GM12878 (cell line): ENCODE results near the gene PITX1. TPM values are rescaled to one million over a fixed set of nuclear protein-coding genes. Genes with fewer than 3 reads are reported as not detected.

Experiments used
- ATAC-seq: fragments of 200-7000 bp; cut with Tn5 transposase; 3 replicates; pipeline ENCODE4 v1.9.1; 2020; ENCODE audit warnings: mild to moderate bottlenecking, moderate library complexity
- BruUV-seq: library from RNA; stranded (reverse); fragments of 400-500 nt; replicated peaks from 2 replicates; lab custom pipeline; 2021; lab: Mats Ljungman, UMichigan
- CTCF ChIA-PET: fragments of 300-600 bp; sonication (Branson Sonifier 250); formaldehyde crosslinking; extraction: SDS; loops from one replicate; lab custom pipeline; 2021; ENCODE audit warnings: inconsistent platforms; lab: Yijun Ruan, JAX
- POLR2A ChIA-PET: fragments of 350-600 bp; formaldehyde crosslinking; extraction: SDS; loops from one replicate; lab custom pipeline; 2021; ENCODE audit warnings: inconsistent platforms; lab: Charles Lee
- RAD21 ChIA-PET: fragments of 300-600 bp; sonication (Branson Sonifier 250); formaldehyde crosslinking; loops from one replicate; lab custom pipeline; 2023; ENCODE audit warnings: antibody characterized with exemption; ENCODE audit not compliant: unreplicated experiment; lab: Charles Lee
- SMC1A ChIA-PET: fragments of 300-600 bp; sonication (Branson Sonifier 250); formaldehyde crosslinking; loops from one replicate; lab custom pipeline; 2023; ENCODE audit not compliant: unreplicated experiment, uncharacterized antibody; lab: Charles Lee
- DNase-seq: peaks from one replicate; pipeline ENCODE4 v3.0.0-alpha.2; 2011; ENCODE audit warnings: low read depth, low spot score
- FAIRE-seq: peaks from 3 replicates; lab custom pipeline; 2011; peaks lifted over from hg19 to GRCh38; lab: Jason Lieb, UNC
- H2AFZ ChIP-seq: 2 replicates; pipeline ENCODE4 v1.6.0; 2011; ENCODE audit warnings: low read depth, low read length, control low read depth; ENCODE audit not compliant: control insufficient read depth
- H3K27ac ChIP-seq: 2 replicates; pipeline ENCODE4 v1.5.1; 2011; ENCODE audit warnings: control low read depth; ENCODE audit not compliant: control insufficient read depth, insufficient read depth
- H3K27me3 ChIP-seq, 2 experiments: replicated peaks in 1 of 2; 2 replicates each; pipeline versions ENCODE4 v1.6.0 to v1.6.1; 2011; ENCODE audit warnings: low read length in 1 of 2; ENCODE audit not compliant: control insufficient read depth in 2 of 2, insufficient read depth in 2 of 2
- H3K36me3 ChIP-seq, 2 experiments: 2 replicates each; pipeline ENCODE4 v1.5.1; 2011; ENCODE audit warnings: low read length in 1 of 2; ENCODE audit not compliant: control insufficient read depth in 2 of 2, insufficient read depth in 2 of 2
- H3K4me1 ChIP-seq: 2 replicates; pipeline ENCODE4 v1.6.1; 2011; ENCODE audit warnings: mild to moderate bottlenecking, low read length, moderate library complexity, mixed read lengths; ENCODE audit not compliant: control insufficient read depth, insufficient read depth
- H3K4me2 ChIP-seq: 2 replicates; pipeline ENCODE4 v1.6.0; 2011; ENCODE audit warnings: control low read depth; ENCODE audit not compliant: control insufficient read depth, insufficient read depth
- H3K4me3 ChIP-seq: fragments of 200-600 bp; sonication (generic); 2 replicates; pipeline ENCODE4 v1.5.1; 2016
- H3K79me2 ChIP-seq: 2 replicates; pipeline ENCODE4 v1.6.0; 2011; ENCODE audit warnings: low read length; ENCODE audit not compliant: control insufficient read depth, insufficient read depth
- H3K9ac ChIP-seq: 2 replicates; pipeline ENCODE4 v1.8.0; 2011; ENCODE audit warnings: low read length, control low read depth, mixed read lengths; ENCODE audit not compliant: control insufficient read depth, insufficient read depth
- H3K9me3 ChIP-seq: replicated peaks from 3 replicates; pipeline ENCODE4 v1.5.1; 2011; ENCODE audit warnings: mild to moderate bottlenecking, low read length; ENCODE audit not compliant: control insufficient read depth, insufficient read depth
- H4K20me1 ChIP-seq: 2 replicates; pipeline ENCODE4 v1.6.0; 2011; ENCODE audit not compliant: control insufficient read depth, insufficient read depth
- ATF7 ChIP-seq: fragments of 450-650 bp; IDR thresholded peaks from 2 replicates; pipeline ENCODE4 v1.6.1; 2016; ENCODE audit warnings: low read depth, mild to moderate bottlenecking
- BRCA1 ChIP-seq: IDR thresholded peaks from 2 replicates; pipeline ENCODE4 v1.6.1; 2011; ENCODE audit warnings: low read depth, low read length, improper control_type of control experiment
- FOXK2 ChIP-seq: fragments of 450-650 bp; IDR thresholded peaks from 2 replicates; pipeline ENCODE4 v1.6.1; 2017; ENCODE audit warnings: mild to moderate bottlenecking, moderate library complexity
- GABPA ChIP-seq: IDR thresholded peaks from 2 replicates; pipeline ENCODE4 v1.6.1; 2014; ENCODE audit warnings: antibody characterized with exemption, low read depth, mild to moderate bottlenecking, inconsistent platforms
- JUNB ChIP-seq: IDR thresholded peaks from 2 replicates; pipeline ENCODE4 v1.6.1; 2016; ENCODE audit warnings: antibody characterized with exemption, mild to moderate bottlenecking
- MEF2A ChIP-seq: IDR thresholded peaks from 2 replicates; pipeline ENCODE4 v1.6.1; 2011; ENCODE audit warnings: low read depth, mild to moderate bottlenecking, low read length, moderate library complexity; ENCODE audit not compliant: insufficient read depth
- POLR2AphosphoS2 ChIP-seq: IDR thresholded peaks from 2 replicates; pipeline ENCODE4 v1.6.1; 2011; ENCODE audit warnings: low read depth, mild to moderate bottlenecking, low read length, improper control_type of control experiment, moderate library complexity
- SMAD5 ChIP-seq: IDR thresholded peaks from 2 replicates; pipeline ENCODE4 v1.6.1; 2016; ENCODE audit warnings: antibody characterized with exemption, low read depth
- TAF1 ChIP-seq: IDR thresholded peaks from 2 replicates; pipeline ENCODE4 v1.6.1; 2011; ENCODE audit warnings: mild to moderate bottlenecking, low read depth, low read length, borderline replicate concordance
- USF2 ChIP-seq: IDR thresholded peaks from 2 replicates; pipeline ENCODE4 v1.6.1; 2011; ENCODE audit warnings: low read depth, low read length, improper control_type of control experiment, borderline replicate concordance
- ZBTB4 ChIP-seq: fragments of 450-650 bp; formaldehyde crosslinking; IDR thresholded peaks from 2 replicates; pipeline ENCODE4 v1.4.0; 2022; ENCODE audit warnings: mild to moderate bottlenecking, moderate library complexity
- ZNF592 ChIP-seq: fragments of 450-650 bp; IDR thresholded peaks from 2 replicates; pipeline ENCODE4 v1.6.1; 2017; ENCODE audit warnings: mild to moderate bottlenecking, moderate library complexity
- WGBS: methylation state at CpG from one replicate; pipeline ENCODE4 v1.1.6; 2016; ENCODE audit warnings: low lambda C conversion rate; ENCODE audit not compliant: insufficient replicate concordance, insufficient coverage; ENCODE audit errors: missing lambda C conversion rate; 5-methylcytosine and 5-hydroxymethylcytosine counted together
- in situ Hi-C: fragments of 300-500 bp; cut with MboI; formaldehyde crosslinking; loops from 9 replicates; pipeline ENCODE4 v1.14.3; 2018; ENCODE audit warnings: mixed read lengths
- intact Hi-C: fragments of 100-400 bp; cut with micrococcal nuclease; formaldehyde crosslinking; loops from one replicate; pipeline ENCODE4 v1.14.2; 2022; ENCODE audit not compliant: unreplicated experiment
- polyA plus RNA-seq, 11 experiments: library from polyadenylated mRNA; depleted of rRNA in 4 of 11; unstranded in 6 of 11; stranded (reverse) in 5 of 11; fragments of >200 nt; fragmentation: Nextera tagmentation in 4 of 11; fragmentation: Illumina TruSeq in 1 of 11; extraction: Ambion mirVana in 4 of 11; extraction: Trizol in 1 of 11; gene quantifications; 1 replicate in 1 of 11; 2 replicates in 10 of 11; pipeline versions ENCODE4 v1.2.1 to v1.2.3, GENCODE V29; 2011 to 2016; ENCODE audit warnings: inconsistent platforms in 2 of 11, missing spikeins in 2 of 11, low read depth in 1 of 11
- total RNA-seq, 4 experiments: library from RNA; depleted of rRNA in 3 of 4; stranded (reverse); fragments of >200 nt in 3 of 4; fragmentation: Illumina TruSeq in 1 of 4; extraction: Trizol in 1 of 4; gene quantifications; 2 replicates each; pipeline versions ENCODE4 v1.2.1 to v1.2.3, GENCODE V29; 2013 to 2021

The PITX1 gene
- total and polyA plus RNA-seq, 10 of the 15 experiments (the other 5 are each of a cell fraction or from before 2014, with no cell fraction given), result 0.16 to 1.1 (median 0.68) TPM; not detected in 5

GRCh38 chr5:135063056-135063445, 29.0 kb upstream of the PITX1 start:
- intact Hi-C loops, result no loop called here
- no peaks in the 10 kb centered on the region for H3K4me1 ChIP-seq
- no TSS peak for BruUV-seq
- no peak overlapping the region for H2AFZ ChIP-seq
- ChIA-PET SMC1A (no interaction called here), CTCF (interaction anchor here (1.5 kb wide), 1 partner anchor 15 kb away, joined by 5 read pairs; no protein-coding TSS in a partner anchor), RAD21 (interaction anchor here (1.2 kb wide), 1 partner anchor 10 kb away, joined by 3 read pairs; no protein-coding TSS in a partner anchor), POLR2A (no interaction called here)
- H3K4me2 ChIP-seq, result no peak overlapping the region
- H3K9ac ChIP-seq, result no peak overlapping the region
- H3K36me3 ChIP-seq, result no peaks in the 10 kb centered on the region
- no peak for FAIRE-seq
- DNase-seq, result no peak
- in situ Hi-C loops, result no loop called here
- H3K4me3 ChIP-seq, result no peak overlapping the region
- no peak overlapping the region for H3K27ac ChIP-seq
- no peak for TF ChIP-seq ATF7
- no peak for TF ChIP-seq JUNB
- no peak for TF ChIP-seq ZBTB4 (CRISPR knock-in tag)
- TF ChIP-seq MEF2A, result no peak
- TF ChIP-seq FOXK2, result no peak
- no peak for TF ChIP-seq GABPA
- TF ChIP-seq ZNF592, result no peak
- no peak for TF ChIP-seq TAF1
- no peak for TF ChIP-seq BRCA1
- TF ChIP-seq SMAD5, result no peak
- TF ChIP-seq USF2, result no peak
- no peak for TF ChIP-seq POLR2AphosphoS2
- peaks cover 0 to 3% of the 10 kb centered on the region in 2 experiments; a peak in 3 of 4 replicates for H3K27me3 ChIP-seq
- 73% methylated on average over 8 of the region's 8 CpGs for WGBS
- no peaks in the 10 kb centered on the region for H3K79me2 ChIP-seq
- no peak for ATAC-seq
- H4K20me1 ChIP-seq, result no peaks in the 10 kb centered on the region
- H3K9me3 ChIP-seq, result no peaks in the 10 kb centered on the region
